Measurements from ENCODE around the gene RWDD2A.

Gene RWDD2A

DNA sequence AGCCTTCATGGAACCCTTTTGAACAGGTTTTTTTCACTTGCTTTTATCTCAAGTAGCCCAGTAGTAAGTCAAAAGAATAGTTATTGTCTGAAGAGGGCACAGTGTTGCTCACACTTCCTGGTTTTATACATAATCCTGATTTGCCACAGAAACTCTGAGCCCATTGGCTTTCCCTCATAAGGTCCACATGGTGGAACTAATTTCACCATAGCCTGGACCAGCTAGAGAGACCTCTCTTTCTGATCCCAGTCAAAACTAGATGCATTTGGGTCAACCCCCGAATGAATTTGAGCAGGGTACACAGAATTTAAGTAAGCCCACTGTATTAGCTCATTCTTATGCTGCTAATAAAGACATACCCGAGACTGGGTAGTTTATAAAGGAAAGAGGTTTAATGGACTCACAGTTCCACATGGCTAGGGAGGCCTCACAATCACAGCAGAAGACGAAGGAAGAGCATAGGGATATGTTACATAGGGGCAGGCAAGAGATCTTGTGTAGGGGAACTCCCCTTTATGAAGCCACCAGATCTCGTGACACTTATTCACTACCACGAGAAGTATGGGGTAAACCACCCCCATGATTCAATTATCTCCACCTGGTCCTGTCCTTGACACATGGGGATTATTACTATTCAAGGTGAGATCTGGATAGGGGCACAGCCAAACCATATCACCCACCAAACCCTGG lies 6.2 kb downstream of the RWDD2A start:
- no peak overlapping the region for H3K4me3 ChIP-seq (ENCODE audit: low read depth, low read length)
- ChIA-PET POLR2A (interaction anchor here (0.7 kb wide), 1 partner anchor 16 kb away, joined by 4 read pairs; no protein-coding TSS in a partner anchor), CTCF (interaction anchor here (1.2 to 7.7 kb wide), 5 partner anchors 9 to 316 kb away, joined by 4 to 78 read pairs (median 7); partner anchors contain the start of genes DOP1A and UBE3D)
- TF ChIP-seq, protein P1, sequence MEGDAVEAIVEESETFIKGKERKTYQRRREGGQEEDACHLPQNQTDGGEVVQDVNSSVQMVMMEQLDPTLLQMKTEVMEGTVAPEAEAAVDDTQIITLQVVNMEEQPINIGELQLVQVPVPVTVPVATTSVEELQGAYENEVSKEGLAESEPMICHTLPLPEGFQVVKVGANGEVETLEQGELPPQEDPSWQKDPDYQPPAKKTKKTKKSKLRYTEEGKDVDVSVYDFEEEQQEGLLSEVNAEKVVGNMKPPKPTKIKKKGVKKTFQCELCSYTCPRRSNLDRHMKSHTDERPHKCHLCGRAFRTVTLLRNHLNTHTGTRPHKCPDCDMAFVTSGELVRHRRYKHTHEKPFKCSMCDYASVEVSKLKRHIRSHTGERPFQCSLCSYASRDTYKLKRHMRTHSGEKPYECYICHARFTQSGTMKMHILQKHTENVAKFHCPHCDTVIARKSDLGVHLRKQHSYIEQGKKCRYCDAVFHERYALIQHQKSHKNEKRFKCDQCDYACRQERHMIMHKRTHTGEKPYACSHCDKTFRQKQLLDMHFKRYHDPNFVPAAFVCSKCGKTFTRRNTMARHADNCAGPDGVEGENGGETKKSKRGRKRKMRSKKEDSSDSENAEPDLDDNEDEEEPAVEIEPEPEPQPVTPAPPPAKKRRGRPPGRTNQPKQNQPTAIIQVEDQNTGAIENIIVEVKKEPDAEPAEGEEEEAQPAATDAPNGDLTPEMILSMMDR (IDR thresholded peaks at IDR 0.05; ENCODE audit: insufficient read depth, low read length, missing control alignments) = no peak
- no peak for DNase-seq (ENCODE audit: low read depth, low spot score)

DNA sequence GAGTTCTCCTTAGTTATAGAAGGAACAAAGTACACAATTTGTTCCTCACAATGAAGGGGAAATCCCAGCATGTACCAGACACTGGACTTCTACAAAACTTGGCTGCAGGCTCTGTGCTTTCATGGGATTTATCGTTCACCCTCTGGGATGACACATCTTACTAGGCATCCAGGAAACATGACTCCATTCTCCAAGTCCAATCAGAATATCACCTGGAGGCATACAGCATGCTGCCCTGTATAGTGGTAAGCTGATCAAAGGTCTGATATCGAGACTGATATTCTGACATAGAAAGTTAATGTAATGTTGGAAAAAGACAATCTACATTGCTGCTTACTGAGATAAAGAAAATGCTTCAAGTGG lies 6.7 kb downstream of the RWDD2A start:
- CTCF ChIA-PET = interaction anchor here (5.1 to 7.7 kb wide), 2 partner anchors 16 to 133 kb away, joined by 33 to 78 read pairs; partner anchors contain the start of genes DOP1A and UBE3D
- POLR2A ChIA-PET = no interaction called here
- DNase-seq (ENCODE audit: low read depth, low spot score) = no peak

DNA sequence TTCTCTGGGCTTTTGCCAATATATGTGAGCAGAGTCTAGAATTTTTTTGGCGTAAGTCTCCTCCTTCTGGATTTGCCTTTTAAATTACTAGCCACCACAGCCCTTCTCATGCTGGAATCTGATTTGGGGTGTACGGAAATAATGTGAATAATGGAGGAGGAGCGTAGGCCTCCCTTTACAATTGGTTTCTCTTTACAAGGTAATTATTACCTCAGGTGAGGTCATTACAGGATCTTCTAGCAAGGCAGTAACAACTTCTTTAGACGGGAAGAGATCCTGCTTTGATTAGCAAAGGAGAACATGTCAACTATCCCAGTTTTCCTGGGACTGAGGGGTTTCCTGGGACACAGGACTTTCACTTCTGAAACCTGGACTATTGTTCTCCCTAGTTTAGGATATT lies 8.9 kb downstream of the RWDD2A start:
- CTCF ChIA-PET = interaction anchor here (5.1 kb wide), 1 partner anchor 14 kb away, joined by 33 read pairs; no protein-coding TSS in a partner anchor
- TF ChIP-seq, protein P1 (IDR thresholded peaks at IDR 0.05; ENCODE audit: insufficient read depth, low read length, missing control alignments) = no peak
- no peak for DNase-seq (ENCODE audit: low read depth, low spot score)
- no peak overlapping the region for H3K4me3 ChIP-seq (ENCODE audit: low read depth, low read length)
- POLR2A ChIA-PET = no interaction called here

More for the DNA sequence above, 6.7 kb downstream of the RWDD2A start:
- H3K4me3 ChIP-seq (ENCODE audit: low read depth, low read length) = no peak overlapping the region
- TF ChIP-seq, protein P1 (IDR thresholded peaks at IDR 0.05; ENCODE audit: insufficient read depth, low read length, missing control alignments) = no peak

DNA sequence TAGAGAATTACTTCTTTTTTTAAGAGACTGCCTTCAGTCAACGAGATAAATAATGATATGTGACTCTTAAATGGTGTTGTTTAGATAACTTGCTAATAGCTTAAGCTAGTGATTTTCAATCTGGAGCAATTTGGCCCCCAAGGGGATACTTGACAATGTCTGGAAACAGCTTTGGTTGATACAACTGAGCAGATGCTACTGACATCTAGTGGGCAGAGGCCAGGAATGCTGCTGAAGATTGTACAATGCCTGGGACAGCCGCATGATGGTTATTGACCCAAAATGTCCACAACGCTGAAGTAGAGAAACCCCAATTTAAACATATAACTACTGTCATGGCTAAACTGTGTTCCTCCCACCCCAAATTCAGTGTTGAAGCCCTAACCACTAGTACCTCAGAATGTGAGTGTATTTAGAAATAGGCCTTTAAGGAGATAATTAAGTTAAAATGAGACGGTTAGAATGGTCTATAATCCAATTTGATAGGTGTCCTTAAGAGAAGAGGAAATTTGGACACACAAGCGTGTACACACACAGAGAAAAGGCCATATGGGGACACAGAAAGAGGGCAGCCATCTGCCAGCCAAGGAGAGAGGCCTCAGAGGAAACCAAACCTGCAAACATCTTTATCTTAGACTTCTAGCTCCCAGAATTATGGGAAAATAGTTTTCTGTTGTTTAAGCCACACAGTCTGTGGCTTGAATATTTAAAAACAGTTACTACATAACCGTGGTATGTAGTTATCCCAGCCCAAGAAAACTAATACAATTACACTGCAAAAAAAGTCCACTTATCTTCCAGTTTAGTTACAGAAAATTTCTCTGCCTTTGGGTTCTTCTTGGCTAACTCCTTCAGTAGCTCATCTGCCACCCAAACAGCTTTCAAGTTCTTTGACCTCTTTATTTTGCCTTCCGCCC lies 22.2 kb downstream of the RWDD2A start:
- no peak overlapping the region for H3K4me3 ChIP-seq (ENCODE audit: low read depth, low read length)
- no peak for DNase-seq (ENCODE audit: low read depth, low spot score)
- ChIA-PET POLR2A (interaction anchor here (1.0 kb wide), 1 partner anchor 148 kb away, joined by 6 read pairs; the partner anchor contains the start of gene DOP1A), CTCF (interaction anchor here (0.7 to 14.2 kb wide), 48 partner anchors 9 to 967 kb away, joined by 3 to 493 read pairs (median 4); partner anchors contain the start of genes DOP1A, IBTK, PRSS35 and RWDD2A)
- TF ChIP-seq, protein P1 (IDR thresholded peaks at IDR 0.05; ENCODE audit: insufficient read depth, low read length, missing control alignments) = peak; percentile 86

DNA sequence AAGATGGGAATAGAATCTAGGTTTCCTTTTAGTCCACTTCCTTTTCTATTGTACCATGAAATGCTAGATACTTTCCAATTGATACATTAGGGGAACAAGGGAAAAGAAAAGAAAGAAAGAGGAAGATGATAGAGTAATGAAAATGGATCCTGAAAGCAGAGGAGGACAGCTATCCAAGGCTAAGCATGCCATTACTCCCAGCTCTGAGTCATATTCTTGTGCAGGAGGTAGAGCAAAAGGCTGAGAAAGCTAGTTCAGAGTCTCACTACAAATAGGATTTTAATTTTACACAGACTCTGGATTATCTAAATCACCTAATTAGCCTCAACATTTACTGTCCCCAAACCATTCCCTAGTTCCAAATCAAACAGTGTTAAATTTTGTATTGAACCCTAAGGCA lies 23.6 kb downstream of the RWDD2A start:
- TF ChIP-seq, protein P1 (IDR thresholded peaks at IDR 0.05; ENCODE audit: insufficient read depth, low read length, missing control alignments) = no peak
- ChIA-PET CTCF (interaction anchor here (1.1 to 14.2 kb wide), 14 partner anchors 11 to 296 kb away, joined by 3 to 493 read pairs (median 8); partner anchors contain the start of genes DOP1A, PRSS35 and UBE3D), POLR2A (interaction anchor here (0.9 kb wide), 1 partner anchor 151 kb away, joined by 3 read pairs; the partner anchor contains the start of gene UBE3D)
- DNase-seq (ENCODE audit: low read depth, low spot score) = no peak
- no peak overlapping the region for H3K4me3 ChIP-seq (ENCODE audit: low read depth, low read length)
